HUES48 (cell line): ENCODE measurements around the gene ZC3H12C.

Experiments
- H3K27ac ChIP-seq: one replicate; pipeline ENCODE4 v1.7.0; 2013; ENCODE audit warnings: low read depth, low read length, inconsistent platforms
- H3K27me3 ChIP-seq: 2 replicates; pipeline ENCODE4 v1.6.1; 2013; ENCODE audit warnings: mild to moderate bottlenecking, low read length; ENCODE audit not compliant: control insufficient read depth, insufficient read depth
- H3K36me3 ChIP-seq: 2 replicates; pipeline ENCODE4 v1.6.1; 2013; ENCODE audit warnings: low read length; ENCODE audit not compliant: control insufficient read depth, insufficient read depth
- H3K4me1 ChIP-seq: 2 replicates; pipeline ENCODE4 v1.6.1; 2013; ENCODE audit warnings: mild to moderate bottlenecking, low read length; ENCODE audit not compliant: control insufficient read depth, insufficient read depth
- H3K4me3 ChIP-seq: 2 replicates; pipeline ENCODE4 v1.5.1; 2013; ENCODE audit warnings: mild to moderate bottlenecking, low read depth, low read length
- H3K9ac ChIP-seq: 2 replicates; pipeline ENCODE4 v1.6.1; 2013; ENCODE audit warnings: mild to moderate bottlenecking, low read depth, low read length, moderate library complexity
- H3K9me3 ChIP-seq: 2 replicates; pipeline ENCODE4 v1.6.1; 2013; ENCODE audit warnings: low read length; ENCODE audit not compliant: control insufficient read depth, insufficient read depth

The ZC3H12C gene

GRCh38 chr11:110077831-110078325, 15.3 kb upstream of the ZC3H12C start:
- Histone ChIP-seq H3K27ac (peak overlapping the region; percentile 88), H3K9me3 (peaks cover 6% of the 10 kb centered on the region; the same call in 1 of the 2 replicates), H3K4me1 (peaks cover 31% of the 10 kb centered on the region), H3K36me3 (no peaks in the 10 kb centered on the region), H3K4me3 (no peak overlapping the region), H3K9ac (no peak overlapping the region), H3K27me3 (no peaks in the 10 kb centered on the region)

GRCh38 chr11:110078923-110079544, 14.2 kb upstream of the ZC3H12C start:
- Histone ChIP-seq H3K36me3 (no peaks in the 10 kb centered on the region), H3K4me3 (no peak overlapping the region), H3K27me3 (no peaks in the 10 kb centered on the region), H3K9me3 (peaks cover 6% of the 10 kb centered on the region; the same call in 1 of the 2 replicates), H3K27ac (no peak overlapping the region), H3K4me1 (peaks cover 31% of the 10 kb centered on the region), H3K9ac (no peak overlapping the region)

GRCh38 chr11:110079726-110080125, 13.5 kb upstream of the ZC3H12C start:
- Histone ChIP-seq H3K36me3 (no peaks in the 10 kb centered on the region), H3K9ac (no peak overlapping the region), H3K27me3 (no peaks in the 10 kb centered on the region), H3K4me3 (no peak overlapping the region), H3K9me3 (peaks cover 6% of the 10 kb centered on the region; the same call in 1 of the 2 replicates), H3K27ac (no peak overlapping the region), H3K4me1 (peaks cover 31% of the 10 kb centered on the region)

- no peaks in the 10 kb centered on the region for H3K27me3 ChIP-seq
- no peak overlapping the region for H3K27ac ChIP-seq
- peaks cover 14% of the 10 kb centered on the region for H3K4me1 ChIP-seq
- no peaks in the 10 kb centered on the region for H3K36me3 ChIP-seq
- peaks cover 6% of the 10 kb centered on the region; the same call in 1 of the 2 replicates for H3K9me3 ChIP-seq
- no peak overlapping the region for H3K4me3 ChIP-seq
- no peak overlapping the region for H3K9ac ChIP-seq
These were observed 11.5 kb upstream of the ZC3H12C start for GRCh38 chr11:110081462-110082376.

- H3K4me3 ChIP-seq, result no peak overlapping the region
- H3K9ac ChIP-seq, result no peak overlapping the region
- peaks cover 6% of the 10 kb centered on the region; the same call in 1 of the 2 replicates for H3K9me3 ChIP-seq
- no peaks in the 10 kb centered on the region for H3K36me3 ChIP-seq
- H3K4me1 ChIP-seq, result peaks cover 2% of the 10 kb centered on the region; the same call in 1 of the 2 replicates
- no peaks in the 10 kb centered on the region for H3K27me3 ChIP-seq
- no peak overlapping the region for H3K27ac ChIP-seq
These were observed 10.3 kb upstream of the ZC3H12C start for GRCh38 chr11:110082899-110083298.

- no peak overlapping the region for H3K9ac ChIP-seq
- no peak overlapping the region for H3K27ac ChIP-seq
- no peaks in the 10 kb centered on the region for H3K4me1 ChIP-seq
- no peak overlapping the region for H3K4me3 ChIP-seq
- H3K27me3 ChIP-seq, result no peaks in the 10 kb centered on the region; the same call in 1 of the 2 replicates
- no peaks in the 10 kb centered on the region for H3K9me3 ChIP-seq
- no peaks in the 10 kb centered on the region for H3K36me3 ChIP-seq
These were observed 7.8 kb upstream of the ZC3H12C start for GRCh38 chr11:110085255-110085838.

- Histone ChIP-seq H3K27me3 (peaks cover 9% of the 10 kb centered on the region), H3K4me1 (no peaks in the 10 kb centered on the region), H3K27ac (no peak overlapping the region), H3K36me3 (no peaks in the 10 kb centered on the region), H3K4me3 (no peak overlapping the region), H3K9ac (no peak overlapping the region), H3K9me3 (no peaks in the 10 kb centered on the region)
These were observed 6.3 kb upstream of the ZC3H12C start for GRCh38 chr11:110086892-110087309.

- H3K4me1 ChIP-seq, result no peaks in the 10 kb centered on the region
- no peaks in the 10 kb centered on the region for H3K36me3 ChIP-seq
- no peak overlapping the region for H3K9ac ChIP-seq
- H3K9me3 ChIP-seq, result no peaks in the 10 kb centered on the region
- peaks cover 11% of the 10 kb centered on the region for H3K27me3 ChIP-seq
- no peak overlapping the region for H3K27ac ChIP-seq
- no peak overlapping the region for H3K4me3 ChIP-seq
These were observed 5.2 kb upstream of the ZC3H12C start for GRCh38 chr11:110087812-110088534.

GRCh38 chr11:110088535-110089344, 4.5 kb upstream of the ZC3H12C start:
- Histone ChIP-seq H3K9ac (no peak overlapping the region), H3K9me3 (no peaks in the 10 kb centered on the region), H3K27ac (no peak overlapping the region), H3K4me3 (no peak overlapping the region), H3K36me3 (no peaks in the 10 kb centered on the region), H3K27me3 (peaks cover 11% of the 10 kb centered on the region), H3K4me1 (no peaks in the 10 kb centered on the region)
